Dermis blood vessel endothelial cell (primary cell): Measurements from ENCODE around the gene RSPH10B2. TPM values are rescaled to one million over a fixed set of nuclear protein-coding genes. Genes with fewer than 3 reads are reported as not detected.
"Not testable (repeated sequence)": the region's sequence is repeated elsewhere in the genome, so short reads cannot be mapped to it uniquely, and the experiment has no call there.

Source experiments
- DNase-seq: peaks from one replicate; pipeline ENCODE4 v3.0.0; 2010
- total RNA-seq: library from RNA; depleted of rRNA; stranded (reverse); fragments of >200 nt; gene quantifications from 2 replicates; pipeline ENCODE4 v1.2.3, GENCODE V29; 2014

The RSPH10B2 gene
- total RNA-seq: 0.19 and 0.34 TPM in 2 replicates

- peak; percentile 4 for DNase-seq
Observed at GRCh38 chr7:6753964-6754363, at the start of gene RSPH10B2. TSS of gene RSPH10B2 (plus strand) at chr7:6754103. CDS start at chr7:6757678, 3,575 bp downstream.

DNA sequence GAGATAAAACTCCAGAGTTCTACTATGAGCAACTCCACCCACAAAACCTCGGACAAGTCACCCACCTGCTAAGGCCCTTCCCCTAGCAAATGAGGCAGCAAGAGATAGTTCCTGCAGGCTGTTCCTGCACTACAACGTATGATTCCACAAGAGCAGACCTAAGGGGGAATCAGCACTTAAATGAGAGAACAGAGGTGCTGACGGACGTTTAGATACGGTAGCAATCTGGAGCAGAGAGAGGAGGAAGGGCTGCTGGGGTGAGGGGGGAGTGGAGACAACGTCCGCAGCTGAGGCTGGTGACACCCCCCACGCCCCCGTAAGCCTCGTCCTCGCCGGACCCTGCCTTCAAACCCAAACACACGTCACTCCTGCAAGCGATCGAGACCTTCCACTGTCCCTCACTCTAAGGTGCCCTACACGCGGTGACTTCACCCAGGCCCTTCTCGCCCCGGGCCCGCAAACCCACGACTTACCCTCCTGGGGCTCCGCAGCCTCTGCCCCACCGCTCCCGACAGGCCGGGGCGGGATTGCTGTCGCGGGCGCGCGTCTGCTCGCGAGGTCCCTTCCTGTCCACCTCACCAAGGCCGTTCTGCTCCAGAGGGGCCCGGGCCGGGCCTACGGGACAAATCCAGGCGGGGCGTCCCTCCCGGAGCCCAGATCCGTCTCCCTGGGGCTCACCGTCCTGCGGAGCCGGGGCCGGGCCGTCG, 47.8 kb upstream of the RSPH10B2 start:
- DNase-seq: peak; percentile 54

DNA sequence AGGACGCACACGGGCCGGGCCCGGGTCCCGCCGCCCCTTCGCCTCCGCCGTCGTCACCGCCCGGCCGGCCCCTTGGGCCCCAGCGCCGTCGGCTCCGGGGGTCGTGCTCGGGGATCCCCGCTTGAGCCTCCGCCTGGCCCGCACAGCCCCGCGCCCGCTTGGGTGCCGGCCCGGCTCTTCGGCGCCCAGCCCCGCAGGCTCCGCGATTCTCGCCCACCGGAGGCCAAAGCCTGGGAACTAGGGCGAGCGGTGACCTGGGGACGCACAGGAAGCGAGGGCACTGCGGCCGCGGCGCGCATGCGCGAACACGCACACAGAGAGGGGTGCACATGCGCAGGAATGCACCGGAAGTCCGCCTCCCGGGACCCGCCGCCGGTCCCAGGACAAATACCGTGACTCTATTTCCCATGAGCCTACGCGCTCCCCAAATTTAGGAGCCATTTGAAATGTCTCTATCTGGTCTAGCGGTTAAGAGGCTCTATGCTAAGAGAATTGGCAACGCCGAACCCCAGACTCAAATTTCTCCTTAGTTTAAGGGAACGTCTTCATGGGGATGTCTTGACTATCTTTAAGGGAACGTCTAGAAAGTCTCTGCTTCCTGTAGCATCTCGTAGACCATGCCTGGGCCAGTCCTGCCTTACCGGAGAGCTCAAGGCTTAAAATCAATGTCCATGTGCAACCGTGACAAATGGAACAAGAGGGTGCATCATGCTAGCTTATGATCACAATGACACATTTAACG, 47.1 kb upstream of the RSPH10B2 start, which contains the start of gene ZNF12:
ZNF12 (minus strand) TSS at position 282 of the 742 bp plus-strand sequence. CDS start 1,774 bp downstream, outside the sequence.
- DNase-seq: peak; percentile 95

GRCh38 chr7:6708304-6708703, 45.6 kb upstream of the RSPH10B2 start:
- no peak for DNase-seq

DNA sequence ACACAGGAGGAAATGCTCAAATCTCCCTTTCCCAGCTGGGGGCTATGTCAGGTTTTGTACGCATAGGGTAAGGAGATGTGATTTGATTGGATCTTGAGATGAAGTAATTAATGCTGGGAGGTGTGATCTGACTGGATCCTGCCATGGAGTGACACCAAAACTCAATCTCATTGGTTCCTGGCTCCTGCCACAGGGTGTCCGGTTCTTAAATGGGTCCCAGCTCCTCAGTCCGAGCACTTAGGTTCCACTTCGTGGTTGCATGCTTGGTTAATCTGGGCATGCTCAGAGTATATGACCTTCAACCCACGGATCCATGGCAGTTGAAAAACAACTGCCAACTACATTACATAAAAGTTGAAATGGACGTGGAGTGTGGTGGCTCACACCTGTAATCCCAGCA, 44.1 kb upstream of the RSPH10B2 start:
- no peak for DNase-seq

DNA sequence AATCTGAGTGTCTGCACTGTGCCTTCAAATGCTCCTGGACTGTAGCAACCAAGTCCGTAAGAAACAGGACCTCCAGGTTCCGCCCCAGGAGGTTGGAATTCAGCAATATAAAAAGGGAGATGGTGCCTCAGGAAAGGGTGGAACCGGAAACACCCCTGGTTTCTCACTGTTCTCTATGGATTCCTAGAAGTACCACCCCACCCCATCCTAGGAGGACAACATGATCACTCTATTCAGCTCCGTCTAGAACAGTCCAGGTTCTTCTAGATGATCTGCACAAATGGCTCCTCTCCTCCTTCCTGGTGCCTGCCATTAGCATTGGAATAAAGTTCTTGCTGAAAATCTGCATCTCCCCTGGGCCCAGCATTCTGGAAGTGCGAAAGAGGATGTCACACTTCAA, 39.5 kb upstream of the RSPH10B2 start:
- DNase-seq: no peak

DNA sequence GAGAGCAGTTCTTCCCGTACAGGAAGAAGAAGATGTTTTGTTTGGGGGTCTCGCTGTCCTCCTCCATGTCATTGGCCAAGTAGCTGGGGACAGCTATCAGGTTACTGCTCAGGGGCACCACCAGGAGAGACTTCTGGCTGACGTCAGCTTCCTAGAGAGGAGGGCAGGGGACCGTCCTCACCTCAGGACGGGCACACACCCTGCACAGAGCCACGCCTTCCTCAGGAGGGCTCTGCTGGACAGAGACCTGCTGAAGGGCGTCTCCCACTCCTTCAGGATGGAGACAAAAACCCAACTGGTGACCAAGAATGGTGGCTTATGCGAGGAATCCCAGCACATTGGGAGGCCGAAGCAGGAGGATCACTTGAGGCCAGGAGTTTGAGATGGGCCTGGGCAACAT, 38.0 kb upstream of the RSPH10B2 start:
- DNase-seq: not testable (repeated sequence)

DNA sequence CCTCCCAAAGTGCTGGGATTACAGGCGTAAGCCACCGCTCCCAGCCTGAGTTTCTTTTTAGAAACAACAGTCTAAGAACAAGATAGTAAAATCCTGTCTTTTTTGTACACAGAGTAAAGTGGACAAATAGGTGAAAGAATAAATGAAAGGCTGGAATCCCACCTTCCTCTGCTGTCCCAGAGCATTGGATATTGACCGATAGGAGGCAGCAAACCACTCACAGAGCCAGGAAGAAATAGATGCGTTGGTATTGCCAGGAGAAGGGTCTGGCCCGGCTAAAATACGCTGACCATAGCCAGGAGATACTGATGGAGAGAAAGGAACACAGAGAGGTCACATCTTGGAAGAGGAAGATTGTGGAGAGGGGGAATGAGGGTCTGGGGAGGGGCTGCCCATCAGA, 35.8 kb upstream of the RSPH10B2 start:
- DNase-seq: no peak

- not testable (repeated sequence) for DNase-seq
Observed at GRCh38 chr7:6724351-6724750, 29.6 kb upstream of the RSPH10B2 start.

GRCh38 chr7:6725003-6725402, 28.9 kb upstream of the RSPH10B2 start:
- DNase-seq: no peak

GRCh38 chr7:6726341-6726740, 27.6 kb upstream of the RSPH10B2 start:
- DNase-seq: not testable (repeated sequence)

DNA sequence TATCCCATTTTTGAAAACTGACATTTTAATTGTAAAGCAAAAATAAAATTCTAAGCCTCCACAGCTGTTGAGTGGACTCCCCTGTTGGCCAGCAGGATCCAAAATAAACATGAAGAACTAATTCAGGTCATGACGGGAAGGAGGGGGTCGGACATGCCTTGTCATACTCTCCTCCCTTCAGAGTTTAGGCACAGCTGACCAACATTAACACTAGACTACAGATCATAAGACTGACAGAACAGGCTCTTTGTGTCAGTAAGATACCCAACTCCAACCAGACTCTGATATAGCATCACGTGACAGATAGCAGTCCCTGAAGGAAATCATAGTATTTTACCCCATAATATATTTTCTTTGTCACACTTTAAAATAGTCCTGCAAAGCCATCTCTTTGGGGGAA, 26.2 kb upstream of the RSPH10B2 start:
- no peak for DNase-seq

DNA sequence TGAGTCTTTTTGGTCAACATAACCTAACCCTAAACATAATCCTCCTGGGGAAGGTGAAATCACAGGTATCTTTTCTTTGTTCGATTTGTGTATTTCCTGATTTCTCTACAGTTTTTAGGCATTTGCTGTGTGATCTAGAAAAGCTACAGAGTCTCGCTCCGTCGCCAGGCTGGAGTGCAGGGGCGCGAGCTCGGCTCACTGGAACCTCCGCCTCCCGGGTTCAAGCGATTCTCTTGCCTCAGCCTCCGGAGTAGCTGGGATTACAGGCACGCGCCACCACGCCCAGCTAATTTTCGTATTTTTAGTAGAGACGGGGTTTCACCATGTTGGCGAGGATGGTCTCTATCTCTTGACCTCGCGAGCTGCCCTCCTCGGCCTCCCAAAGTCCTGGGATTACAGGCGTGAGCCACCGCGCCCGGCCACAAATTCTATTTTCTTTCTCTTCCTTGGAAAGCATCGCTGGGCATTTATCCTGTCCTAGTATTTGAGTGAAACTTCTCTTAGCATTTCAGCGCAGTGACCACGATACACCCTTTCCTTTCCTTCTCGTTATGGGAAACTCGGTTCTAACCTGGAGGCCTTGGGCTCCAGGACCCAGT, 24.9 kb upstream of the RSPH10B2 start:
- DNase-seq: not testable (repeated sequence)

DNA sequence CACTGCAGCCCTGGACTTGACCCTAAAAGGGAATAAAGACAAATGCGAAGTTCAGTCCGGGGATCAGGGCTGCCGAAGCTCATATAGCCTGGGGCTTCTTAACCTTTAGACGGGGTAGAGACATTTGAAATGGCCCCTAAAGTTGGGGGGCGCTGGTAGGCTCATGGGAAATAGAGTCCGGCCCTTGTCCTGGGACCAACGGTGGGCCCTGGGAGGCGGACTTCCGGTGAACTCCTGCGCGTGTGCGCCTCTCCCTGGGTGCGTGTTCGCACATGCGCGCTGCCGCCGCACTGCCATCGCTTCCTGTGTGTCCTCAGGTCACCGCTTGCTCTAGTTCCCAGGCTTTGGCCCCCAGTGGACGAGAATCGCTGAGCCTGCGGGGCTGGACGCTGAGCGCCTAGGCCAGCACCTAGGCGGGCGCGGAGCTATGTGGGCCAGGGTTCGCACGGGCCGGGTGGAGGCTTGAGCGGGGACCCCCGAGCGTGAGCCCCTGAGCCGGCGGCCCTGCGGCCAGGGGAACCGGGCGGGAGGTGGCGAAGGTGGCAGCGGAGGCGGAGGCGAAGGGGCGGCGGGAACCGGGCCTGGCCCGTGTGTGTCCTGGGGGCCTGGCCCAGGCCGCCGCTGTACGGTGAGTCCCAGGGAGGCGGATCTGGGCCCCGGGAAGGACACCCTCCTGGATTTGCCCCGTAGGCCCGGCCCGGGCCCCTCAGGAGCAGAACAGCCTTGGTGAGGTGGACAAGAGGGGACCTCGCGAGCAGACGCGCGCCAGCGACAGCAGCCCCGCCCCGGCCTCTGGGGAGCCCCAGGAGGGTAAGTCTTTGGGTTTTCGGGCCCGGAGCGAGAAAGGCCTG, 24.2 kb upstream of the RSPH10B2 start:
- peak; percentile 87 for DNase-seq

- no peak for DNase-seq
Observed at GRCh38 chr7:6730343-6730633, 23.6 kb upstream of the RSPH10B2 start.

- not testable (repeated sequence) for DNase-seq
Observed at GRCh38 chr7:6738415-6738814, 15.5 kb upstream of the RSPH10B2 start.

GRCh38 chr7:6744410-6745100, 9.3 kb upstream of the RSPH10B2 start:
- not testable (repeated sequence) for DNase-seq

- DNase-seq: not testable (repeated sequence)
Observed at GRCh38 chr7:6749335-6749734, 4.6 kb upstream of the RSPH10B2 start.

DNA sequence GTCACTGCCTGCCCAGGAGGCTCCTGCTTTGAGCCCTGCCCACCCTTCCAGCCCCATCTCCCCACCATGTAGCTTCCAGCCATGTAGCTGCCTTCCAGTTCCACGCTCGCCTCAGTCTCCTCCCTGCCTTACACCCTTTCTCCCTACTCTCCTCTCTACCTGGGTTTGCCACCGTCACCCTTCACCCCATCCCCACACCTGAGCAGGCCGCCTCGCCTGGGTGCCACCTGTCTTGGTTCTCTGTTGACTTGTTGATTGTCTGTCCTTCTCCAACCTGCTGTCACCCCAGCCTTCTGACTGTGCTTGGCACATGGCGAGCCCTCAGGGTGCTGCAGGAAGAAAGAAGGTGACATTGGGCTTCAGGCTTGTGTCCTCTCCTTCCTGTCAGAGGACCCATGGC, 3.7 kb upstream of the RSPH10B2 start:
- DNase-seq: not testable (repeated sequence)

DNA sequence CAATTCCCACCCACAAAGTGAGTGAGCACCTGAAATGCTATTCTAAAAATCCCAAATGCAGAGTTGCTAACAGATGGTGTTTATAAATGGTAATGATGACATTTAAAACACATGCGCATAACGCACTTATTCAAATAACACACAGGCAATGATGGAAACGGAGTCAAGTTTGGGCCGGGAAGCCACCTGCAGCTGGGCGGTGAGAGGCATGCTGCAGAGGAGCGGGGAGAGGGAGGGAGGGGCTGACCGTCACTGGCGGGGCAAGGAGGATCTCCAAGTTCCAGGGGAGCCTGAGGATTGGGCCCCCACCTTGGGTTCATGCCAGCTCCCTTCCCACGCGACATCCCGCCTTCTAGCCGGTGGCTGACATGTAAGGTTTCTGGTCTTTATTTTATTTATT, 7.3 kb downstream of the RSPH10B2 start:
- DNase-seq: not testable (repeated sequence)

DNA sequence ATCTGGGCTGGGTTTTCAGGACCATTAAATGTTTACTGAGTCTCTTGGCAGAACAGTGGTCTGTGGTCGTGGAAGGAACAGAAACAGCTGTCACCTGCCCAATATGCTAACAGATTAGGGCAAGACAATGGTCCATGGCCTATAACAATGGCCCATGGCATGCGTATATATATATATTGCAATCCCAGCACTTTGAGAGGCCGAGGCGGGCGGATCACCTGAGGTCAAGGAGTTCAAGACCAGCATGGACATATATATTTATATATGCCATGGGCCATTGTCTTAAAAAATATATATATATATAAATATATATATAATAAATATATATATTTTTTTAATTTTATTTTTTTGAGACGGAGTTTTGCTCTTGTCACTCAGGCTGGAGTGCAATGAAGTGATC, 27.7 kb downstream of the RSPH10B2 start:
- DNase-seq: not testable (repeated sequence)

DNA sequence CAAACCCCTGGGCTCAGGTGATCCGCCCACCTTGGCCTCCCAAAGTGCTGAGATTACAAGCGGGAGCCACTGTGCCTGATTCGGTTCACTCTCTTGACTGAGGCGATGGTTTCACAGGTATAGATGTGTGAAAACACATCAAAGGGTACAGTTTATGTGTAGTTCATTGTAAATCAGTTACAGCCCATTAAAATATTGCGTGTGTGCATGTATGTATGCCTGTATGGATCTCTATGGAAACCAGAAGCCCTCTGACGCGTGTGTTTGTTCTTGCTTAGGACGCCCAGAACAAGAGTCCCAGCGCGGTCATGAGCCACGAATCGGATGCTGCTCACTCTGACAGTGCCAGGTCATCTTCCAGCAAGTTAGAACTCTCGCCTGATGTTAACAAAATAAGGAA, 35.5 kb downstream of the RSPH10B2 start:
- DNase-seq: not testable (repeated sequence)
